ENCODE results near the gene COL16A1.

Gene COL16A1

GRCh38 chr1:31679676-31680230 is 24.1 kb downstream of the COL16A1 start:
- Histone ChIP-seq H3K27me3 (ENCODE audit: control insufficient read depth, insufficient read depth, low read length) (no peaks in the 10 kb centered on the region), H3K27ac (ENCODE audit: low read depth, low read length) (no peak overlapping the region), H3K9me3 (ENCODE audit: control insufficient read depth, insufficient read depth, low read depth, low read length) (no peaks in the 10 kb centered on the region), H3K9ac (ENCODE audit: low read length) (no peak overlapping the region), H3K4me3 (ENCODE audit: low read depth, low read length) (no peak overlapping the region), H3K4me1 (ENCODE audit: control insufficient read depth, insufficient read depth, low read length) (peaks cover 12% of the 10 kb centered on the region; the same call in 1 of the 2 replicates), H3K36me3 (ENCODE audit: control insufficient read depth, insufficient read depth, low read length) (no peaks in the 10 kb centered on the region)

GRCh38 chr1:31679091-31679490 is 24.7 kb downstream of the COL16A1 start:
- peaks cover 13% of the 10 kb centered on the region; the same call in 1 of the 2 replicates for H3K4me1 ChIP-seq (ENCODE audit: control insufficient read depth, insufficient read depth, low read length)
- H3K27ac ChIP-seq (ENCODE audit: low read depth, low read length): no peak overlapping the region
- H3K9me3 ChIP-seq (ENCODE audit: control insufficient read depth, insufficient read depth, low read depth, low read length): no peaks in the 10 kb centered on the region
- H3K36me3 ChIP-seq (ENCODE audit: control insufficient read depth, insufficient read depth, low read length): no peaks in the 10 kb centered on the region
- H3K27me3 ChIP-seq (ENCODE audit: control insufficient read depth, insufficient read depth, low read length): no peaks in the 10 kb centered on the region
- H3K9ac ChIP-seq (ENCODE audit: low read length): no peak overlapping the region
- H3K4me3 ChIP-seq (ENCODE audit: low read depth, low read length): no peak overlapping the region

DNA sequence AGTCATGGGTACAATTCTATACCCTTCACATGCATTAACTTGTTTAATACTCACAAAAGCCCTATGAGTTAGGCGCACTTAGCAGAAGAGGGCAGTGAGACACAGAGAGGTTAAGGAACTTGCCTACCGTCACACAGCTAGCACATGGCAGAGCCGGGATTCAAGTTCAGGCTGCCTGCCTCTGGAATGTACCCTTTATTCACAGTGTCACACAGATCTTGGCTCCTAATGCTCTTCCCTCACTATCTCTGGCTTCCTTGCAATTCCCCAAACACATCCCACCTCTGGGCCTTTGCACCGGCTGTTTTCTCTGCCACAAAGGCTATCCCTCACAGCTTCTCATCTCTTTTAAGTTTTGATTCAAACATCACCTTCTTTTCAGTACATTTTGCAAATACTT is 25.1 kb downstream of the COL16A1 start:
- Histone ChIP-seq H3K4me1 (ENCODE audit: control insufficient read depth, insufficient read depth, low read length) (peaks cover 13% of the 10 kb centered on the region; the same call in 1 of the 2 replicates), H3K27me3 (ENCODE audit: control insufficient read depth, insufficient read depth, low read length) (no peaks in the 10 kb centered on the region), H3K4me3 (ENCODE audit: low read depth, low read length) (no peak overlapping the region), H3K9ac (ENCODE audit: low read length) (no peak overlapping the region), H3K36me3 (ENCODE audit: control insufficient read depth, insufficient read depth, low read length) (no peaks in the 10 kb centered on the region), H3K27ac (ENCODE audit: low read depth, low read length) (no peak overlapping the region), H3K9me3 (ENCODE audit: control insufficient read depth, insufficient read depth, low read depth, low read length) (no peaks in the 10 kb centered on the region)

DNA sequence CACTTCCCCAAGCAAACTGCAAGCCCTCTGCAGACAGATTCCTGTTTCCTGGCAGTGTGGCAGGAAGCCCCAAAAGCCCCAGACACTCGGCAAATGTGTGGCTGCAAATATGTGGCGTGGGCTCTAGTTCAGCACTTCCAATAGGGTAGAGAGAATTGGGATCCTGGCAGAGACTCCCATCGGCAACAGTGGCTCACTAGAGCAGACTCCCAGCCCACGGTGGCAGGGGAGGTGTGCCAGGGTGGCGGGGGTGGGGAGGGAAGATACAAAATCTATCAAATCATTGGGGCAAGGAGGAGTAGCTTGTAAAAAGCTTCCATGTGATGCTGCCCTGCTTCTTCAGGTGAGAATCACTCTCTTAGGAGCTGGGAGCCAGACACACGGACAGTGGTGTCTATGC is 25.9 kb downstream of the COL16A1 start:
- Histone ChIP-seq H3K4me3 (ENCODE audit: low read depth, low read length) (no peak overlapping the region), H3K4me1 (ENCODE audit: control insufficient read depth, insufficient read depth, low read length) (peaks cover 13% of the 10 kb centered on the region; the same call in 1 of the 2 replicates), H3K36me3 (ENCODE audit: control insufficient read depth, insufficient read depth, low read length) (no peaks in the 10 kb centered on the region), H3K27ac (ENCODE audit: low read depth, low read length) (no peak overlapping the region), H3K9me3 (ENCODE audit: control insufficient read depth, insufficient read depth, low read depth, low read length) (no peaks in the 10 kb centered on the region), H3K9ac (ENCODE audit: low read length) (no peak overlapping the region), H3K27me3 (ENCODE audit: control insufficient read depth, insufficient read depth, low read length) (no peaks in the 10 kb centered on the region)

GRCh38 chr1:31677401-31677800 is 26.4 kb downstream of the COL16A1 start:
- no peak overlapping the region for H3K27ac ChIP-seq (ENCODE audit: low read depth, low read length)
- no peaks in the 10 kb centered on the region for H3K9me3 ChIP-seq (ENCODE audit: control insufficient read depth, insufficient read depth, low read depth, low read length)
- H3K4me3 ChIP-seq (ENCODE audit: low read depth, low read length): no peak overlapping the region
- H3K36me3 ChIP-seq (ENCODE audit: control insufficient read depth, insufficient read depth, low read length): no peaks in the 10 kb centered on the region
- H3K27me3 ChIP-seq (ENCODE audit: control insufficient read depth, insufficient read depth, low read length): no peaks in the 10 kb centered on the region
- H3K4me1 ChIP-seq (ENCODE audit: control insufficient read depth, insufficient read depth, low read length): peaks cover 13% of the 10 kb centered on the region; the same call in 1 of the 2 replicates
- no peak overlapping the region for H3K9ac ChIP-seq (ENCODE audit: low read length)

DNA sequence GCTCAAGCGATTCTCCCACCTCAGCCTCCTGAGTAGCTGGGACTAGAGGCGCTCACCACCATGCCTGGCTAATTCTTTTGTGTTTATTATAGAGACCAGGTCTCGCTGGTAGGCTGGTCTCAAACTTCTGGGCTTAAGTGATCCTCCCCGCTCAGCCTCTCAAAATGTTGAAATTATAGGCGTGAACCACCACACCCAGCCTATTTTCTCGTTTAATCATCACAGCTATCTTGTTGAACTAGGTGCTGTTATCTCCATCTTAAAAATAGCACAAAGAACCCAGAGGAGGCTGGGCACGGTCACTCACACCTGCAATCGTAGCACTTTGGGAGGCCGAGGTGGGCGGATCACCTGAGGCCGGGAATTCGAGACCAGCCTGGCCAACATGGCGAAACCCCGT is 28.1 kb downstream of the COL16A1 start:
- Histone ChIP-seq H3K9ac (ENCODE audit: low read length) (no peak overlapping the region), H3K36me3 (ENCODE audit: control insufficient read depth, insufficient read depth, low read length) (no peaks in the 10 kb centered on the region), H3K9me3 (ENCODE audit: control insufficient read depth, insufficient read depth, low read depth, low read length) (no peaks in the 10 kb centered on the region), H3K27me3 (ENCODE audit: control insufficient read depth, insufficient read depth, low read length) (no peaks in the 10 kb centered on the region), H3K4me1 (ENCODE audit: control insufficient read depth, insufficient read depth, low read length) (peaks cover 11% of the 10 kb centered on the region), H3K4me3 (ENCODE audit: low read depth, low read length) (no peak overlapping the region), H3K27ac (ENCODE audit: low read depth, low read length) (no peak overlapping the region)

- no peak overlapping the region for H3K9ac ChIP-seq (ENCODE audit: low read length)
- no peaks in the 10 kb centered on the region for H3K36me3 ChIP-seq (ENCODE audit: control insufficient read depth, insufficient read depth, low read length)
- peaks cover 17% of the 10 kb centered on the region for H3K4me1 ChIP-seq (ENCODE audit: control insufficient read depth, insufficient read depth, low read length)
- H3K27ac ChIP-seq (ENCODE audit: low read depth, low read length): no peak overlapping the region
- H3K9me3 ChIP-seq (ENCODE audit: control insufficient read depth, insufficient read depth, low read depth, low read length): no peaks in the 10 kb centered on the region
- H3K27me3 ChIP-seq (ENCODE audit: control insufficient read depth, insufficient read depth, low read length): no peaks in the 10 kb centered on the region
- no peak overlapping the region for H3K4me3 ChIP-seq (ENCODE audit: low read depth, low read length)
These were observed 28.7 kb downstream of the COL16A1 start for GRCh38 chr1:31675161-31675560.

DNA sequence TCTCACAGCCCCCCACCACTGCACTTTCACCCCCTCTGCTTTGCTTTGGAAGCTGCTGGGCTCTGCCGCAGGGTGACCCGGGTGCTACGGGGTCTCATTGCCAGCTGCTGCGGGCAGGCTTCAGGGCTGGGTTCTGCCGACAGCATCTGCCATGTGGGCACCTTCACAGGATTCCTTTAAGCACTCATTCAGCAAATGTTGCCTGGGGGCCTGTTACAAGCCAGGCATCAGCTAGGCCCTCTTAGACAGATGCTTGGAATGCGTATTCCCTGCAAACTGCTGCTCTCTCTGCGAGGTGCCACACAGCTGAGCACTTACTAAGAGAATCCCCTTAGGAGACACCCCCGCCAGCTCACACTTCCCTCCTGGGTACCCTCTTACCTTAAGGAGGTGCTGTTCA is 29.2 kb downstream of the COL16A1 start:
- no peak overlapping the region for H3K27ac ChIP-seq (ENCODE audit: low read depth, low read length)

GRCh38 chr1:31673433-31673832 is 30.4 kb downstream of the COL16A1 start:
- H3K36me3 ChIP-seq (ENCODE audit: control insufficient read depth, insufficient read depth, low read length): no peaks in the 10 kb centered on the region
- no peak overlapping the region for H3K9ac ChIP-seq (ENCODE audit: low read length)
- no peak overlapping the region for H3K4me3 ChIP-seq (ENCODE audit: low read depth, low read length)
- H3K27ac ChIP-seq (ENCODE audit: low read depth, low read length): no peak overlapping the region
- peaks cover 25% of the 10 kb centered on the region for H3K4me1 ChIP-seq (ENCODE audit: control insufficient read depth, insufficient read depth, low read length)
- H3K27me3 ChIP-seq (ENCODE audit: control insufficient read depth, insufficient read depth, low read length): no peaks in the 10 kb centered on the region
- H3K9me3 ChIP-seq (ENCODE audit: control insufficient read depth, insufficient read depth, low read depth, low read length): no peaks in the 10 kb centered on the region

More for the DNA sequence above, 29.2 kb downstream of the COL16A1 start:
- Histone ChIP-seq H3K4me3 (ENCODE audit: low read depth, low read length) (no peak overlapping the region), H3K4me1 (ENCODE audit: control insufficient read depth, insufficient read depth, low read length) (peaks cover 22% of the 10 kb centered on the region), H3K9me3 (ENCODE audit: control insufficient read depth, insufficient read depth, low read depth, low read length) (no peaks in the 10 kb centered on the region), H3K27me3 (ENCODE audit: control insufficient read depth, insufficient read depth, low read length) (no peaks in the 10 kb centered on the region), H3K9ac (ENCODE audit: low read length) (no peak overlapping the region), H3K36me3 (ENCODE audit: control insufficient read depth, insufficient read depth, low read length) (no peaks in the 10 kb centered on the region)

DNA sequence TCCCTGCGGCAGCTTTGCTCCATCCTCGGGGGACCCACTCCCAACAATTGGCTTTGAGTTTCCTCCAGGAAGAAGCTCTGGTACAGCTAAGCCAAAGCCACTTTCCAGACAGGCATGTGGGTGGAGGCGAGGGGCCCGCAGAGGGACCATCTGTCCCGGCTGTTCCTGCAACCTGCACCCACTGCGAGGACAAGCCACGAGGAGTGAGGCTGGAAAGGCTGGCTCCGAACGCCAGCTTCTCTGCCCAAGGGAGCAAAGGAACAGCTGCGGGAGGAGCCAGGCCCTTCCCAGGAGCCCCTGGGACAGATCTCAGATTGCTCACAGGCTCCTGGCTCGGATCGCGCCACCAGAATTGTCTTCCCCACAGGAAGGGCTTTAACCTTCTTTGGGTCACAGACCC is 30.8 kb downstream of the COL16A1 start:
- Histone ChIP-seq H3K27ac (ENCODE audit: low read depth, low read length) (no peak overlapping the region), H3K4me3 (ENCODE audit: low read depth, low read length) (no peak overlapping the region), H3K36me3 (ENCODE audit: control insufficient read depth, insufficient read depth, low read length) (no peaks in the 10 kb centered on the region), H3K27me3 (ENCODE audit: control insufficient read depth, insufficient read depth, low read length) (no peaks in the 10 kb centered on the region), H3K9me3 (ENCODE audit: control insufficient read depth, insufficient read depth, low read depth, low read length) (no peaks in the 10 kb centered on the region), H3K4me1 (ENCODE audit: control insufficient read depth, insufficient read depth, low read length) (peaks cover 25% of the 10 kb centered on the region), H3K9ac (ENCODE audit: low read length) (no peak overlapping the region)

- H3K9me3 ChIP-seq (ENCODE audit: control insufficient read depth, insufficient read depth, low read depth, low read length): no peaks in the 10 kb centered on the region
- H3K9ac ChIP-seq (ENCODE audit: low read length): no peak overlapping the region
- no peak overlapping the region for H3K4me3 ChIP-seq (ENCODE audit: low read depth, low read length)
- H3K36me3 ChIP-seq (ENCODE audit: control insufficient read depth, insufficient read depth, low read length): no peaks in the 10 kb centered on the region
- peaks cover 27% of the 10 kb centered on the region for H3K4me1 ChIP-seq (ENCODE audit: control insufficient read depth, insufficient read depth, low read length)
- no peak overlapping the region for H3K27ac ChIP-seq (ENCODE audit: low read depth, low read length)
- H3K27me3 ChIP-seq (ENCODE audit: control insufficient read depth, insufficient read depth, low read length): no peaks in the 10 kb centered on the region
These were observed 32.1 kb downstream of the COL16A1 start for GRCh38 chr1:31671561-31672201.
